LoVo (cell line): Measurements from ENCODE around the gene MRAP.
"Not testable (repeated sequence)": the region's sequence is repeated elsewhere in the genome, so short reads cannot be mapped to it uniquely, and the experiment has no call there.

Experiments
- DNase-seq: peaks from one replicate; pipeline ENCODE4 v3.0.0-alpha.2; 2016; ENCODE audit warnings: low spot score

The MRAP gene

DNA sequence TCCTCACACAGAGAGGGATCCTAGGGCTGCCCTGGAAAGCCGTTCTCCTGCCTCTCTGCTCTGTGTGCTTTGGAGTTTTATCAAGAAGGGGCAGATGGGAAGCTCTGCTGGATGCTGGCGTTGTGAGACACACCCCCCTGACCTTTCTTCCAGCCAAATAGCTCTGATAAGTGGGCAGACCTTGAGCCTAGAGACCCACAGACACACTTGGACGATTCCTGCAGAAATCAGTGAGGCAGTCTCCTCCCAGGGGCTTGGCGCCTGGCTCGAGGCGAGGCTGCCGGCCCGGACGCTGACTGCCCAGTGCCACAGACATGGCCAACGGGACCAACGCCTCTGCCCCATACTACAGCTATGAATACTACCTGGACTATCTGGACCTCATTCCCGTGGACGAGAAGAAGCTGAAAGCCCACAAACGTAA, at the start of gene MRAP:
Gene MRAP (plus strand): TSS at position 198 of the 424 bp plus-strand sequence. CDS start 117 bp downstream, at position 315.
- no peak for DNase-seq

DNA sequence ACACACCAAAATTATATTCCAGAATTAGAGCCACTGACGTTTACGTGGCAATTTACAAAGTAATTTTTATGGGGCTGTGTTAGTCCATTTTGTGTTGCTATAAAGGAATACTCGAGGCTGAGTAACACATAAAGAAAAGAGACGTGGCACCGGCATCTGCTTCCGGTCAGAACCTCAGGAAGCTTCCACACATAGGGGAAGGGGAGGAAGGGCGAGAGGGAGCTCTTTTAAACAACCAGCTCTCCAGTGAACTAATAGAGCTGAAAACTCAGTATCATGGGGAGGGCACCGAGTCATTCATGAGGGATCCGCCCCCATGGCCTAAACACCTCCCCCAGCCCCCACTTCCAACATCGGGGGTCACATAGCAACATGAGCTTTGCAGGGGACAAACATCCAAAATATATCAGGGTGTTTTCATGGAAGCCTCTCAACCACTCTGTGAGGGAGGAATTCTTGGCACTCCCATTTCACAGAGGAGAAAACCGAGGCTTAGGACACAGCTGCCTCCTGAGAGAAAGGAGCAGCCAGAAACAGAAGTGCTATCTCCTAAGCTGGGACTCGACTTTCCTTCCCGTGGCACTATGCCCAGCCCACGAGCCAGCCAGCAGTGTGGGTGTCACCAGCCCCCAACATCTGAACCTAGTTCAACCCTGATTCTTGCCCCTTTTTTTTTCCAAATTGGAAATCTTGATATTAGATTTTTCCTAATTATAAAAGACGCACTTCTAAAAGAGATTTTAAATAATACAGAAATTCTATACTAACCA, 49.0 kb upstream of the MRAP start:
- DNase-seq: no peak

DNA sequence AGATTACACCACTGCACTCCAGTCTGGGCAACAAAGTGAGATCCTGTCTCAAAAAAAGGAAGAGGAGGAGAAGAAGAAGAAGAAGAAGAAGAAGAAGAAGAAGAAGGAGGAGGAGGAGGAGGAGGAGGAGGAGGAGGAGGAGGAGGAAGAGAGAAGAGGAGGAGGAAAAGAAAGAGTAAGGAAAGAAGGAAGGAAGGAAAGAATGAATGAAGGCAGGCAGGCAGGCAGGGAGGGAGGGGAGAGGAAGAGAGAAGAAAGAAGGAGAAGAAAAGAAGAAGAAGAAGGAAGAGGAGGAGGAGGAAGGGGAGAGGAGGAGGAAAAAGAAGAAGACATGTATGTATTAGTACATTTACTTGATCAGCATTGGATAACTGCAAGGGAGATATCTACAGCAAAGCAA, 46.5 kb upstream of the MRAP start:
- DNase-seq: no peak

DNA sequence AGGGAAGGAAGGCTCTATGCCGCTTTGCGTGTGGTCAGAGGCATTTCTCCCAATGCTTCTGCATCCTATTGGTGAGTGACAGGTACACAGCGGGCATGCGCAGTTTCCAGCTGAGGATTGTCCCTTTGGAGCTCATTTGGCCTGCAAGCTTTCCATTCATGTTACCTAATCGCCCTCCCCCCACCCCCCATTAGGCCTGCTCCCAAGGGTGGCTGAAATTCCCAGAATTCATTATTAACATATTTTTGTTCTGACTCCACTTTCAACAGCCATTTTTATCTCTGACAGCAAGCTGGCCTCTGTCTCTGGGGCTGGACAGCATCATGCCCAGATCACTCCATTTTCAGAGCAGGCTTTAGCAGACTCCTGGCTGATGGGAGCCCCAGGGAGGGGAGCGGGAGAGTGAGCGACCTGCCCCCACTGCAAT, 45.4 kb upstream of the MRAP start:
- no peak for DNase-seq

DNA sequence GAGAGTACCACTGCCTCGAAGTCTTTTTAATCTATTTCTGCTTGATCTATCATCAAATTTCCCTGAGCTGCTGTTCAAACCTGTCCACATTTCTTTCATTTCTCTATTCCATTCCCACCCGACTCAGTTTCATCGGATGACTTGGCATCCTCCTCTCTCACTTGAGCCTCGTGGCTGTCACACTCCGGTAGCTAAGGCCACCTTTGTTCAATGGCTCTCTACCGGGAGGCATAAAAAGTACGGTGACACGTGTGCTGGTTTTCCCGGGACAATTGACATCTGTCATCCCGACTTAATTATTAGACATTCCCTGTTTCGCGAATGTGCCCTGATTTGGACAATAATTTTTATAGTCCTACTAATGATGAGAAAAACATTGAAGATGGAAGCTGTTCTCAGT, 42.4 kb upstream of the MRAP start:
- no peak for DNase-seq

DNA sequence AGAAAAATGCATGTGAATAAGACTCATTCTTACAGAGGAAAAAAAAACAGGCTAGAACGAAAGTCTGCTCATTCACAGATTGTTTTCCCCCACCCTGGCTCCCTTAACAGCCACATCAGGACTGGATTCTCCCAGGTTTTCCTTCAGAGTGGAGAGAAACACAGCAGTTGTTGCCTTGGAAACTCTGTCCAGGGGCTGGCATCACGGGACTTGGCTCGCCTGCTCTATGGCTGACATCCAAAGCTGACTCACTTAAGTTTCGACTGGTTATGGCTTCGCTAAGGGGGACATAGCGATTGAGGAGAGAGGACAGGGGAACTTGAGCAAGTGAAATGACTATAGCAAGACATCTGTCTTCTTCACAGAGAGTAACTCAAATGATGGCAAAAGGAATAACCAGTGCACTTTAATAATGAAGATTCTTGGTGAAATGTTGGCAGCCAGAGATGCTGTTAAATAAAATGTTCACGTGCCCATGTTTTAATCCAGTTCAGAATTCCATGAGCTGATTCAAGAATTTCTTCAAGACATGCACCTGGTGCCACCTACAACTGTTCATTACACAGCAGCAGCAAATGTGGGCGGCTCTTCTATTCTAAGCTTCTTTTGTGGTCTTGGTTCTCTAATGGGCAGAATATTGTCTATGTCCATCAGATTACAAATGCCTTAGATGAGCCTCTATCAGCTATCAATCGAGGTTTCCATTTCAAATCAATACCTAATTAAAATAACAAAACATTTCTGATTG, 41.6 kb upstream of the MRAP start:
- peak; percentile 59 for DNase-seq

DNA sequence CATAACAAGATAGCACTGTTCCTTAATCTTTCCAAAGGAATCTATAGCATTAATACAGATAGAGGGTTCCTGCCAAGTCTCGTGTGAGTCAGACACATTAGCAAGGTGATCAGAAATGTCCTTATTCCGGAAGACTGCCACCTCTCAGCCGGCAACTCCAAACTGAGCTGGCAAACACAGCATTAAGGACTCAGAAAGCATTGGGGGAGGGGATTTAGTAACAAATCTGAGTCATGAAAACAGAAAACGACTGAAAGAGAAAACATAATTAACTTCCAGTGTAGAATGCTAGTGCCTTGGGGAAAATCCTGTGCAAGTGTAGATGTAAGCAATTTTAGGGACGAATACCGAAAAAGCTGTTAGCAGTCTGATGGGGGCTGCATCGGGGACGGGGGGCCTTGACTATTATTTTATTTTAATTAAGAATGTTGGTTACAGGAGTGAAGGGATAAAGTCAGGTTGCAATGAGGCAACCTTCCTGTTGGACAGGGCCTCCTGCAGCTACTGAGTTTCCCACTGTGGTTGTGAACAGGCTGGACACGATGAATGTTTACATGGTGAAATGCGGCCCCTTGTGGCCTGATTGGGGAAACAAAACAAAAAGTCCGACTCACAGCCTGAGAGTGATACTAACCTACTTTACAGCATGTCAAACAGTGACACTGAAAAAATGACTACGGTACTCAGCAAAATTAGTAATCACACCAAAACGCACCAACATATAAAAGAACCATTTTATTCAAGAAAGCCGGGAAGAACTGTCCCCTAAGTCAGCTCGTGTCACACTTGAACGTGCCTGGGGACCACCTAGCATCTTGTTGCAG, 40.5 kb upstream of the MRAP start:
- DNase-seq: peak; percentile 73

DNA sequence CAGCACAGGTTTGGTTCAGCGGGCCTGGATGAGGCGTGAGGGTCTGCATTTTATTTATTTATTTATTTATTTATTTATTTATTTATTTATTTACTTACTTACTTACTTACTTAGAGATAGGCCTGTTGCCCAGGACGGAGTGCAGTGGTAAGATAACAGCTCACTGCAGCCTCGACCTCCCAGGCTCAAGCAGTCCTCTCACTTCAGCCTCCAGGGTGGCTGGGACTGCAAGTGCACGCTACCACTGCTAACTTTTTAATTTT, 39.9 kb upstream of the MRAP start:
- not testable (repeated sequence) for DNase-seq

DNA sequence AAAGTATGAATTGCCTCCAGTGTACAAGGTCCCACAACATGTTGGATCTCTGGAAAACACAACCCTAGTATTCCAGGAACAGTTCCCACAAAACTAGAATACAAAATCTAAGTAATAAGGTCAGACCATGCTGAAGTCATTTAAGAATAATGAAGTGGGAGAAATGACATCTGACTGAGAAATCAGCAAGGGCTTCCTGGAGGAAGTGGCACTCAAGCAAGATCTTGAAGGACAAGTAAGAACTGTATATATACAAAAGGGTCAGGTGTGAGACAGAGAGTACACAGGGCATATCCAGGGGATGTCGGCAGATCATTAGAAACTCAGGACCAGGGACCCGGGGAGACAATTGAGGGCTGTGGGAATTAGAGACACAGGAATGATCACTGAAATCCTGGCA, 38.5 kb upstream of the MRAP start:
- DNase-seq: no peak

DNA sequence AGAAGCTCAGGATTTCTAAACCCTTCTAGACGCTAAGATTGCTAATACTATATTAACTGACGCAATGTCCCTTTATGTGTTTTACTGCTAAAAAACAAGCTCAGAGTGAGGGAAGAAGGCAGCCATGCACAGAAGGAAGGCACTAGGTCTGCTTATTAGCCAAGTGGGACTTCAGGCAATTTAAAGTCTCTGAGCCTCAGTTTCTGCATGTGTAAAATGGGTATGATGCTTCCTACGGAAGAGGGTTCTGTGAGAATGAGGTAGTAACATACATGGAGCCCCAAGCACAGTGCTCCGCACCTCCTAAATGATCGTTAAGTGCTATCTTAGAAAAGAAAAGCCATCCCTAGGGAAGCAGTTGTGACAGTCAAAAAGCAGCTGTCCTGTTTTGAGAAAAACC, 36.7 kb upstream of the MRAP start:
- no peak for DNase-seq

DNA sequence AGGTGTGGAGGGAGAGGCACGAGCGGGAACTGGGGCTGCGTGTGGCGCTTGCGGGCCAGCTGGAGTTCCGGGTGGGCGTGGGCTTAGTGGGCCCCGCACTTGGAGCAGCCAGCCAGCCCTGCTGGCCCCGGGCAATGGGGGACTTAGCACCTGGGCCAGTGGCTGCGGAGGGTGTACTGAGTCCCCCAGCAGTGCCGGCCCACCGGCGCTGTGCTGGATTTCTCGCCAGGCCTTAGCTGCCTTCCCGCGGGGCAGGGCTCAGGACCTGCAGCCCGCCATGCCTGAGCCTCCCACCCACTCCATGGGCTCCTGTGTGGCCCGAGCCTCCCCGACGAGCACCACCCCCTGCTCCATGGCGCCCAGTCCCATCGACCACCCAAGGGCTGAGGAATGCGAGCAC, 33.3 kb upstream of the MRAP start:
- not testable (repeated sequence) for DNase-seq

DNA sequence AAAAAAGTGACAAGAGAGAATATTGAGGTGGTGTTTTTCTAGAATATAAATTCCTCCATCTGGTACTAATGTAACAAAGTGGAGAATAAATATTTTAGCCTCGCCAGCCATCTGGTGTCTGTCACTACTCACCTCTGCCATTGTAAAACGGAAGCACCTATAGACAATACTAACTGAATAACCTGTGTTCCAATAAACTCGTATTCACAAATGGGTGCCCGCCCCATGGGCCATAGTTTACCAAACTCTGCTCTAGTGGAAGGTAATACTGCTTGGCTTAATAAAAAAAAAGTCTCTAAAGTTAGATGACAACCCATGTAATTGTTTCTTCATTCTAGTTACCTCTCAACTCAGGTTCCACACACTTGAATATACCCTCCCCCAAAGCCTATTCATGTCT, 27.9 kb upstream of the MRAP start:
- DNase-seq: no peak

DNA sequence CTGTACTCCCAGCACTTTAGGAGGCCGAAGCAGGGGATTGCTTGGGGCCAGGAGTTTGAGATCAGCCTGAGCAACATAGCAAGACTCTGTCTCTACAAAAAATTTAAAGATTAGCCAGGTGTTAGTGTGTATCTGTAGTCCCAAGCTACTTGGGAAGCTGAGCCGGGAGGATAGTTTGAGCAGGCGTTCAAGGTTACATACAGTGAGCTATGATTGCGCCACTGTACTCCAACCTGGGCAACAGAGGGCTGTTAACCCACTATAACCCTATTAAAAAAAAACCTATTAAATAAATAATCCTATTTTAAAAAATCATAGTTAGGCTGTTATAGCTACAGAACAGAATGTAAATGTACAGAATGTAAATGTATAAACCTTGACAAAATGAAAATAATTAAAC, 22.0 kb upstream of the MRAP start:
- no peak for DNase-seq

DNA sequence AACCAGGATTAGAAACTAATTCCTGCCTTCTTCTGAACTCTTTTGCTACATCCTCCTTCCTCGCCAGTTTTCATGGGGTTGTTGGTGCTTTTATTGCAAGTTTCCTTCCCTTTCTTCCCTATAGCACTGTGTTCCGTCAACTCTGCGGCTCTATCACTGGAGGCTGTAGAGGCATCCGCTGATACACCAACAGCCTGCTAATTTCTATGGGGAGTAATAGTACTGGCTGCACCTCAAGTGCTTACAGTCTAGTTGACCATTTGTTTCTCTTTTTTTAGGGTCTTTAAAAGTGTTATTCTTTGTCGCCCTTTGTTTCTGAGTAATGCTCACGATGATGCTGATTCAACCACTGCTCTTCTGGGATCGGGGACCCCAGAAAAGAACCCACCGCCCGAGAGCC, 20.6 kb upstream of the MRAP start:
- no peak for DNase-seq

DNA sequence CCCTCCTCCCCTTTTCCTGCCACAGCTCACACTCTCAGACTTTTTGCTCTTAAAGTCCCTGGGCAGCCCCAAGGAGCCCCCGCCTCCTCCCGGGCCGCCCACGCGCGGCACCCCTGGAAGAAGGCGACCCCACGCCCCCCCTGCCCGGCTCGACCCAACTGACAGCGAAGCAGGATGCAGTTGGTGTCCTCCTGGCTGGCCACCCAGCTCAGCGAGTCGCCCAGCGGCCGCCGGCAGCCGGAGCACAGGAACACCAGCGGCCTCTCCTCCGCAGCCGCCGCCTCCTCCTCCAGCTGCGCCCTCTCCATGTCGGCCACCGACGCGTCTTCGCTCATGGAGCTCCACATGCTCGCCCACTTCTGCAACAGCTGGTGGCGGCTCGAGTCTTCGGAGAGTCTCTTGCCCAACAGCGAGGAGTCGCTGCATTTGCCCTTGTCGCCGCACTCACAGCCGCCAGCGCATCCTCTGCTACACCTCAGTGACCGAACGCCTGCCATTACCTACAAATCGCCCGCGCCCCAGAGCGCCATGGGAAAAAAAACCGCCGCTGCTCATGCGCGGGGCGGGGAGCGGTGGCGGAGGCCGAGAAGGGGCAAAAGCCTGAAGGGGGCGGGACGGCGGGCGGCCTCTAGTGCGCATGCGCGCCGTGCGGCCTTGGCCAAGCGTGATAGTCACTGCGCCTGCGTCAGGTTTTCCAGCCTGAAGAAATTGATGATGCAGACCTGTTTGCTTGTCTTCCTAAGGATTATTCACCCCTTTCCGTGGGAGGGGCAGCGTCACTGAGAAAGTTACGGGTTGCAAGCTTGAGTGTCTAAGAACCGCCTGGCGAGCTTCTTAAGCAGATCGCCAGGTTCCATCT, 19.9 kb upstream of the MRAP start, which contains the start of gene MIS18A:
Gene MIS18A (minus strand): TSS at position 532 of the 859 bp plus-strand sequence. CDS start 35 bp downstream, at position 497.
- DNase-seq: peak; percentile 99

DNA sequence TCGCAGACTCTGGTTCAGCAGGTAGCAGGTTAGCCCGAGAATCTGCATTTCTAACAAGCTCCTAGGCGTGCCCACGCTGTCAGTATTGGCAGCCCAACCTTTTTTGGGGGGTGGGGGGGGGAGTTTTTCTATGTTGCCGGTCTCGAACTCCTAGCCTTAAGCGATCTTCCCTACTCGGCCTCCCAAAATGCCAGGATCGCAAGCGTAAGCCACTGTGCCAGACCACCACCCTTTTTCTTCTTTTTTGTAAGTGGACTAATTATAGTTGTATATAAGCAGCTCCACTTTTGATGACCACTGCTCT, 19.3 kb upstream of the MRAP start:
- no peak for DNase-seq

DNA sequence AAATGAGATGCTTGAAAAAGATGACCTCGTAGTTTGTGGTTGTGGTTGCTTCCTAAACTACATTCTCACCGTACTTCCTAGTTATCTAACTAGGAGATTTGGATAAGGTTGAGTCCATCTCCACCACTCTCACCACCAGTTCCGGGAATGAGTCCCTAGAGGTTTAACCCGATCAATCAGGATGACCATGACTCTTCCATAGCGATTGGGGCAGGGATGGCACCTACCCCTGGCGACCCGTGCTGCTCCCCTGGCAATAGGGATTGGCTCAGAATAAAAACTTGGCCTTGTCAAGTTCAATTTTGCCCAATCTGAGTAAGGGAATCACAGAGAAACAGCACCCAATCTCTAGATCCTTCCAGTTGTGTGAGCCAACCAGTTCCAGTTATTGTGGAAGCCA, 17.1 kb upstream of the MRAP start:
- no peak for DNase-seq

DNA sequence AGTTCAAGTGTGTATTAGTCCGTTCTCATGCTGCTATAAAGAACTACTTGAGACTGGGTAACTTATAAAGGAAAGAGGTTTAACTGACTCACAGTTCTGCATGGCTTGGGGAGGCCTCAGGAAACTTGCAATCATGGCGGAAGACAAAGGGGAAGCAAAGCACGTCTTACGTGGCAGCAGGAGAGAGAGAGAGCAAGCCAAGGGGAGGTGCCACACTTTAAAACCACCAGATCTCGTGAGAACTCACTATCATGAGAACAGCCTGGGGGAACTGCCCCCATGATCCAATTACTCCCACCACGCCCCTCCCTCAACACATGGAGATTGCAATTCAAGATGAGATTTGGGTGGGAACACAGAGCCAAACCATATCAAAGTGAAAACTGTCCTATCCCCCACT, 15.7 kb upstream of the MRAP start:
- no peak for DNase-seq

DNA sequence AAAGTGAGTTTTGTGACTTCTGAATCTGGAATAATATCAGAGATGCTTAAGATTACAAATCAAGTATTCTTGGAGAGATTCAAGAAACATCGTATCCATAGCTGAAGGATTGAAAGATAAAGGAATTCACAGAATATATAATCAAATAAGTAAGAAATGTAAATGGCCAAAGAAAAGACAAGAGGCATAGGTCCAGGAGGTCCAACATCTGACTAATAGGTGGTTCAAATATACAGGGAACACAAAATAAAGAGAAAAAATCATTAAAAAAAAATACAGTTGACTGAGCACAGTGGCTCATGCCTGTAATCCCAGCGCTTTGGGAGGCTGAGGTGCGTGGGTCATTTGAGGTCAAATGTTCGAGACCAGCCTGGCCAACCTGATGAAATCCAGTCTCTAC, 13.2 kb upstream of the MRAP start:
- no peak for DNase-seq

DNA sequence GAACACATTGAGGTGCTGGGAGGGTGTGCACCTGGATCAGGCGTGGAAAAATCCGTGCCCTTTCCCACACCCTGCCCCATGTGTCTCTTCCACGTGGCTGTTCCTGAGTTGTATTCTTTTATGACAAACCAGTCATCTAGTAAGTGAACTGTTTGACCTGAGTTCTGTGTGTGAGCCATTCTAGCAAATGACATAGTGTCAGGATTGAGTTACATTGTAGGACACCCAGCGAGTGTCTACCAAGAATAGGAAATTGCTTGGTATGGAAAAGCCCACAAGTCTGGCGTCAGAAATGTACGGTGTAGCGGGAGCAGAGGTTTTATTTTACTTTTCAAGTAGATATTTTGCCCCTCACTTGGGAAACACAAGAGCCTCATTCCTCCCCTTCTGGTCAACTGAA, 1.2 kb upstream of the MRAP start:
- DNase-seq: no peak

DNA sequence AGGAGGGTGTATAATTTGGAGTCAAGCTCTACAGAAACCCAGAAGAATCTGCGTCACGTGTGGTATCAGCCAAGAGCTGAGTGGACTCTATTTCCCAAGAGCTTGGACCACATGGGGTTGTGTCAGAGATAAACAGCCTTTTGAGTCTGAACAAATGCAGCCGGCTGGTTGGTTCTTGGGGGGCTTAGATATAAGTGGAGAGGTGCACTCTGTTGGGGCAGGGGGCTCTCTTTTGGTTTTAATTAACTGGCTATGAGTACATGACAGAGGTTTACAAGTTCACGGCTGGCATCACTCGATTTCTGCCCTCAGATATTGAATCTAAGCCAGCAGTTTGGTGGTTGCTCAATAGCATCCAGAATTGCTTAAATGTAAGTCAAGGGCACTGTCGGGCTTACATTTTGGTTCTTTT, 501 bp upstream of the MRAP start:
- DNase-seq: no peak

DNA sequence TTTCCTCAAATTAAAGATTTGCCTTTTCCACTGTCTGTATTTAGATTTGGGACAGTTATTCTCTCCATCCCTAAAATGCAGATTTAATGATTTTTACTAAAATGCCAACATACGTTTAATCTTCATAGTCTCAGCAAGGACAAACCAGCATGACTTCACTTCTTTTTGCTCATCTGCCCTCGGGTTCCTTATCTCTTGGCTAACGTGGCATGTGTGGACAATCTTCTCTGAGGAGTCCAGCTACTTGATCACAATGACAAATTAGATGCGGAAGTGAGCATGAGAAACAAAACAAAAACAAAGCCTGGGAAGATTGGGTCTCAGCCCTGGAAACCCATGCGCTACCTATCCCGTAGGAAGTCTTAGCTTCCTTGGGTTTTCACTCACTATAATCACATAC, 1.0 kb downstream of the MRAP start:
- no peak for DNase-seq
